HTERT RPE-1 (cell line): Measurements from ENCODE around the gene KCNK13.

Source experiments
- in situ Hi-C: fragments of 300-500 bp; cut with MboI; formaldehyde crosslinking; loops from 4 replicates; pipeline ENCODE4 v1.14.3; 2020; ENCODE audit warnings: low sequenced_read_pairs

The KCNK13 gene

DNA sequence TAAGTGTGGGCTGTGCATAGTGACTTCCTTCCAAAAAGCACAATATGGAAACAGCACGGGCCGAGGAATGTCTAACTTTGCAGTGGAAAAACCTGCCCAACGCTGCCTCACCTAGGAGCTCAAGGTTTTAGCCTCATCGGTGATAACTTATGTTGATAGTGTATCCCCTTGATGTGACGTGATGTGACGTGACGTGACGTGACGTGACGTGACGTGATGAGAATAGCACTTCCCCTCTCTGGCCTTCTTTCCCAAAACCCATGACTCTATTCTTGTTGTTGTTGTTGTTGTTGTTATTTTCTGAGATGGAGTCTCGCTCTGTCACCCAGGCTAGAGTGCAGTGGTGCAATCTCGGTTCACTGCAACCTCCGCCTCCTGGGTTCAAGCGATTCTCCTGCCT, 64.5 kb downstream of the KCNK13 start:
- in situ Hi-C loops: no loop called here

DNA sequence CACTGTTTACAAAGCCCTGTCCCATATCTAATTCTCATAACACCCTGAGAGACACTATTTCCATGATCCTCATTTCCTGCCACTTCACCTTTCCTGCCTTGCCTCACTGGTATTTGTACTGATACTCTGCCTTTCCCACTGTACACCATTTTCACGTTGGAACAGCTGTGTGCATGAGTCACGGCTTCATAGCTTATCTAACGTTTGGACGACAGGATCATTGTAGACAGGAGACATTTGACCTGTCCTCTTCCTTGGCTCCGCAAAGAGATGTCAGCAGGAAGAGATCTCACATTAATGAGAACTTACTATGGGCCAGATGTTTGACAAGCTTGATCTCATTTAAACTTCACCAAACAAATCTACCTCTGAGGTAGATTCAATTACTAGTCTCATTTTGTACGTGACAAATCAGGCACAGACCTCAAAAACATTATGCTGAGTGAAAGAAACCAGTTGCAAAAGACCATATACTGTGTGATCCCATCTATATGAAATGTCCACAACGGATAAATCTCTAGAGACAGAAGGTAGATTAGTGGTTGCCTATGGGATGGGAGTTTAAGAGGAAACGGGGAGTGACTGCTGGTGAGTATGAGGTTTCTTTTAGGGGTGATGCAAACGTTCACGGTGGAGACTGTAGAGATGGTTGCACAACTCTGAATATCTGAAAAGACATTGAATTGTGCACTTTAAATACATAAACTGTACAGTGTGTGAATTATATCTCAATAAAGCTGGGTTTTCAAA, 71.2 kb downstream of the KCNK13 start:
- in situ Hi-C loops: no loop called here

DNA sequence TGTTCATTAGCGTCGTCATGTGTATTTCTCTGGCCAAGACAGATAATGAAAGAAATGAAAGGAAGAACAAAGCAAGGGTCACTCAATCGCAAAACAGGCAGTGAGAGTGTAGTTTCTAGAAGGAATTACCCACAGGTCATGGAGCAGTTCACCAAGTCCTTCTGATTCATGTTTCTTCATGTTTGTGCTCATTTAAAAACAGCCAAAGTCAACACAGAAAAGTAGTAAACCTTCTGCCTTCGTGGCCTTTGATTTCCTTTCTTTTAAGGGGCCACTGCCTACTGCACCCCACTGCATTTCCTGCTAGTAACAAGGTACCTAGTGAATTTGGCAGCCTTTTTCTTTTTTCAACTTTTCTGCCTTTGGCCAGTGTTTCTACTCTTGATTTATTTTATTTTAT, 75.1 kb downstream of the KCNK13 start:
- in situ Hi-C loops: no loop called here

DNA sequence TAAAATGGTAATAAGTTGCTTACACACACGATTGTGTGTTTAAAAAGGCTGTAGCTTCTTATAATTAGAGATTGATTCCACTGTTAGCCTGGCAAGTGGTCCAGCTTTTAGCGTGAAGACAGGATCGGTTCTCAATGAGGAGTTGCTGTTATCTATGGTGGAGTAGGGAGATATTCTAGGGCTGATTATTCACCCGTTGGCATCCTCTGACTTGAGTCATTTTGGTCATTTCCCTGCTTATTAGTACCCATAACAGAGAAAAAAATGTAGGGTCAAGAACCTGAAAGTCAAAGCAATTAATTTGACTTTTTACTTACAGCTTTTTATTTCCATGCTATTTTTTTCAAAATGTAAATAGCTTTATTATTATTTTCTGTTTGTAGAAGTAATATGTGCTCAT, 76.0 kb downstream of the KCNK13 start:
- in situ Hi-C loops: no loop called here

DNA sequence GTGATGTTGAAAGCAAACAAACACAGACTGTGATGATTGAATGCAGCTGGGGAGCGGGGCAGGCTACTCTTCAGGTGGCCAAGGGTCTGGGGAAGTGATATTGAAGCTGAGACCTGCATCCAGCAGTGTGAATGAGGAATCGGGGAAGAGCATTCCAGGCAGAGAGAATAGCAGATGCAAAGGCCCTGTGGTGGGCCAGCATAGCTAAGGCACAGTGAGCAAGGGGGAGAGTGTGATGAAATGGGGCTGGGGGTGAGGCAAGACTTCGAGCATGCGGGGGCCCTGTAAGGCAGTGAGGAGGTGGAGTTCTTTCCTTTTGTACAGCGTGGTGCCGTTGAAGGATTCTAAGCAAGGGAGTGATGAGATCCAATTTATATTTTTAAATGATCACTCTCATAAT, 77.4 kb downstream of the KCNK13 start:
- in situ Hi-C loops: no loop called here

DNA sequence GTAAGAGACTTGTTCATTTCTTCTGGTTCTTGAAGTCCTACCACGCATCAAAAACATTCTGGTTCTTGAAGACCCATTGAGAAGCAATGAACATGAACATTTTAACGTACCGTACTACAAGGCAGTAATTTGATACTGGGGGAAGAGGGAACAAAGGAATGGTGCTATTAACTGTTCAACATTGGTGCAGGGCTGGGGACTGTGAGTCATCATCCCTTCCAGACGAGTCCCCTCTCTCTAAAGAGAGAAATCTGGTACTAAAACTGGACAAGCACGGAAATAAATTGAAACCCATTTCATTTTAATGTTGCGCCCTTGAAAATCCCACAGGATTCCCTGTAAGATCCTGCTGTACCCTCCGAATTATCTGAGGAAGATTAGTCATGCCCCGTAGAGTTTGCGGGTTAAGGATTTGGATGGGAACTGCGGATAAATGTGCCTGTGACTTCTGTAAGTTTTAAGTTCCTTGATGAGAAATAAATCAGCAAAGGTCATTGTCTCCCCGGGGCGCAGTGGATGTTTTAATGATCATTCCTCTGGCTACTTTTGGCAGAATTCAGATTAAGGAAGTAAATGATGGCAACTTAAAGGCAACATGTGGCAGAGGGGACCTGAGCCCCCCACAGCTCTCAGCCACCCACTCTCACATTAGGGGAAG, 78.6 kb downstream of the KCNK13 start:
- in situ Hi-C loops: no loop called here

DNA sequence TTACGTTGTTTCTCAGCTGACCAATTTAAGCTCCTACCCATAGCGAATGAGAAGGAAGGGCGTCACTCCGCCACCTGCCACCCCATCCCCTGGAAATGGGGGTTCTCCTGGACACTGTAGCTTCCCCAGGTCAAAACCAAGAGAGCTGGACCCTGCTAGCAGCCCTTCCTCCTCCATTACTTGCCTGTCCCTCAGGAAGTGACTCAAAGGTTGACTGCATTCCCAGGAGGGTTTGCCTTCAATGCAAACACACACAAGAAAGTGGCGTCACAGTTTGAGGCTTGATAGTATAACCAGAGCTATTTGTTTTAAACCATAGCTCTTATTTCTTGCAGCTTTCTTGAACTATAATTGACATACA, 79.1 kb downstream of the KCNK13 start:
- in situ Hi-C loops: no loop called here

DNA sequence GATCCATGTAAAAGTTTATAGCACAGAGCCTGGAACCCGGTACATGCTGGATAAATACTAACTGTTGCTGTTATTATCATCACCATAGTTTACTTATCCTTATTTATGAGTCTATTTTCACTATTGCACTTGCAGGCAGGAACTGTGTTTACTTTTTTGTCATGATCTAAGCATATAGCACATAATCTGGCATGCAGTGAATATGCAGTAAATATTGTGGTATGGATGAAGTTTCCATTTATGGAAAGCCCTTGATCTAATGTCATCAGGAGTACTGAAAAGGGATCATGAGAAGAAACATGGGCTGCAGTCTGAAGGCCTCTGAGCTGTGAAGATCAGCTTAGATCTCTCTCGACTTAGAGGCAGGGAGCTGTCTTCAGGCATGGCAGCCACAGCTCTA, 91.6 kb downstream of the KCNK13 start:
- in situ Hi-C loops: no loop called here

DNA sequence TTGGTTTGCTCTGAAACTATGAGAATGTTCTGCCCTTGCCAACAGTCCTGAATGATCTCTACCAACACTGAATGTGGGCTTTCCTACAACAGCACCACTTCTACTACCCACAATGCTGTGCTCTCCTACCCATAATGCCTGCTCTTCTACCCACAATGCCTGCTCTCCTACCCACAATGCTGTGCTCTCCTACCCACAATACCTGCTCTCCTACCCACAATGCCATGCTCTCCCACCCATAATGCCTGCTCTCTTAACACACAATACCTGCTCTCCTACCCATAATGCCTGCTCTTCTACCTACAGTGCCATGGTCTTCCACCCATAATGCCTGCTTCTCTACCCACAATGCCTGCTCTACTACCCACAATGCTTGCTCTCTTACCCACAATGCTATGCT, 92.3 kb downstream of the KCNK13 start:
- in situ Hi-C loops: no loop called here

DNA sequence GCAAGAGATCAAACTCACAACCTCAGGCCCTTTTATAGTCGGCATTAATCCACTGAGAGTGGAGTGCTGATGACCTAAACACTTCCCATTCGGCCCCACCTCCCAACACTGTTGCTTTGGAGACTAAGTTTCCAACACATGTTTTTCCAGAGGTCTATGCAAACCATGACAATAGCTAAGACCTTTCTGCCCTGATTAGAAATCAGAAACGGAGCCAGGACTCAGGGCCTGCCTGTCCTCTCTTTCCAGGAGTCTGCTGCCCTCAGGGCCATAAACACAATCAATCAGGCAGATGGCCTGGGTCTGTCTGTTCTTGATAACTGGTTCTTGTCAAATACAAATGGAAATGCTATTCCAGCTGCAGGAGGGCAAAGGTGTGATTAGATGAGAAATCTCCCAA, 97.4 kb downstream of the KCNK13 start:
- in situ Hi-C loops: no loop called here

DNA sequence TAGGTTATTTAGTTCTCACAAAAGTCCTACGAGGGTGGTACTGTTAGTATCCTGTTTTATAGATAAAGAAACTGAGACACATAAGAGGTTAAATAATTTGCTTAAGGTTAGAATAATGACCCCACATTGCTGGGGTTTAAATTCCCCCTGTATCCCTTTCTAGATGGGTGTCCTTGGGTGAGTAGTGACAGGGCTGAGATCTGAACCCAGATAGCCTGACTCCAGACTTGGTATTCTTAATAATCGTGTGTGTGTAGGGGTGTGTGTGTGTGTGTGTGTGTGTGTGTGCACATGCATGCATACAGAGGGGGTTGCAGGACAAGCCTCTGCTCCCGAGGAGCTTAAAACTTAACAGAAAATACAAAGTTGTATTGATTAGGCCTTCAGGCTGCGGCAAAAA, 97.9 kb downstream of the KCNK13 start:
- in situ Hi-C loops: no loop called here

DNA sequence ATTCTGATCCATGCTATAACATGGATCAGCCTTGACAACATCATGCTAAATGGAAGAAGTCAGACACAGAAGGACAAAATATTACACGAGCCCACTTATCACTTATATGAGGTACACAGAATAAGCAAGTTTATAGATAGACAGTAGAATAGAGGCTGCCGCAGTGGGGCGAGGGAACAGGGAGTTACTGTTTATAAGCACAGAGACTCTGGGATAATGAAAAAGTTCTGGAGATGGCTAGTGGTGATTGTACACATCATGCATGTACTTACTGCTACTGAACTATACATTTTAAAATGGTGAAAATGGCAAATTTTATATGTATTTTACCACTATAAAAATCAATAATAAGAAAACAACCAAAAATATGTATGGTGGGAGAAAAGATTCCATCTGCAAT, 99.3 kb downstream of the KCNK13 start:
- in situ Hi-C loops: no loop called here

DNA sequence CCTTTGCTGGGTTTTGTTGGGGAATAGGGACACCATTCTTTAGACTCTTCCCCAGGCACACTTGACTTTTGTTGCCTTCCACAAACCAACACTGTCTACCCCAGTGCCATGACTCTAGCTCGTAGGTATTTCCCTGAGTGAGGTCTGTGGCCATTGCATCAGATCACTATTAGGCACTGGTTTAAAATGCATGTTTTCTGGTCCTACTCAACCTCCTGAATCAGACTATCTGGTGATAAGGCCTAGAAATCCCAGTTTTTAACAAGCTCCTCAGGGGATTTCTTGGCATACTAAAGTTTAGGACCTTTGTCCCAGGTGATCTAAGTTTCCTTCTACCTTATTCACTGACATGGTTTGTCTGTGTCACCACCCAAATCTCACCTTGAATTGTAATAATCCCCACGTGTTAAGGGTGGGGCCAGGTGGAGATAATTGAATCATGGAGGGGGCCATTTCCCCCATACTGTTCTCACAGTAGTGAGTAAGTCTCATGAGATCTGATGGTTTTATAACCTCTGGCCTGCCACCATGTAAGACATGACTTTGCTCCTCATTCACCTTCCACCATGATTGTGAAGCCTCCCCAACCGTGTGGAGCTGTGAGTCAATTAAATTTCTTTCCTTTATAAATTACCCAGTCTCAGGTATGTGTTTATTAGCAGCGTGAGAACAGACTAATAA, 106.8 kb downstream of the KCNK13 start:
- in situ Hi-C loops: no loop called here

DNA sequence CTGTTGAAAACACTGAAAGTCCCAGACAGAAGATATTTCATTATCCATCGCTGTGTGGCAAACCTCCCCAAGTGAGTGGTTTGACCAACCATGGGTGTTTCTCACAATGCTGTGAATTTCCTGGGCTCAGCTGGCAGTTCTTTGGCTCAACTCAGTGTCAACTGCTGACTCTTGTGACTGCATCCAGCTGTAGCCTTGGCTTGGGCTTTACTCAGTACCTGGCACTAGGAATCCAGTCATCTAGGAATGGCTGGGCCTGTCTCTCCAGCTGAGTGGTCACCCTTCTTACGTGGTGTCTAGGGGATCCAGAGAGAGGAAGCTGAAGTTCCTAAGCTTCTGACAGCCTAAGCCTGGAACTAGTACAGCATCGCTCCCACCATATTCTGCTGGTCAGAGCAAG, 113.8 kb downstream of the KCNK13 start:
- in situ Hi-C loops: no loop called here

DNA sequence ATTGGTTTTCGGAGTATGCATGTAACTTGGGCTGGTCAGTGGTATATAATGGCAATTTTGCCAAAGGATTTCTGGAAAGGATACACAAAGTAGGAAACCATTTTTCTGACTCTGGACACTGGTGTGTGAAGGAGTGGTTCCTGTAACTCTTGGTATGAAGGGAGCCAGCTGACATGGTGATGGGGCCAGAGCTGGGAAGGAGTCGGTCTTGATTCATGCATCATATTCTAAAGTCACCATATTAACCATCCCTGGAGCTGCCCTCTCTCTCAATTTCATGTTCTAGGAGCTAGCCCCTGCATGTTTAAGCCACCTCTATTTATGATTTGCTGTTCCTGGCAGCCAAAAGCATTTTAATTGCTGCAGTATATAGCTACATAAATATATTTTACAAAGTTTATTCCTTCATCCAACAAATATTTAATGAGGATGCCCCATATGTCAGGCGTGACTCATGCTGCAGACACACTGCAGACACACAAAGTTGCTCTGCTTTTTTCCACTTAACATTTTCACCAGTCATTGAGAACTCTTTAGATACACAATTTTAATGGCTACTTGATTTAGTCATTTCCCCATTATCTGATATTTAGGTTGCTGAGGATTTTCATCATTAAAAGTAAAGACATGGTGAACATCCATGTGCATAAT, 115.9 kb downstream of the KCNK13 start:
- in situ Hi-C loops: no loop called here

DNA sequence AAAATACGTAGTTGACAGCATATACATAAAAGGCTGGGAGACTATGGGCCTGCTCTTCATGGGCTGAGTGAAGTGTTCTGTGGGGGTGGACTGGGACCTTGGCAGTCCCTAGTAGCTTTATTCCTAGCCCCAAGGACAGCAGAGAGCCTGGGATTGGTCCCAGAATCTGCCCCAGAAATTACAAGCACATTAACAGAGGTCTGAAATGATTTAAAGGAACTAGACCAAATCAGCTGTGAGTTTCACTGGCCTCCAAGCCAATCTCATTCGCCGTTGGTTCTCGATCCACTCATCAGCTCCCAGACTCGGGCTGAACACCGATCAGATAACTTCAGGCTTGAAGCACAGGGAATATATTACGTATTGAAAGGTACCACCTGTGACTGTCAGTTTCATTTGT, 117.6 kb downstream of the KCNK13 start:
- in situ Hi-C loops: no loop called here

DNA sequence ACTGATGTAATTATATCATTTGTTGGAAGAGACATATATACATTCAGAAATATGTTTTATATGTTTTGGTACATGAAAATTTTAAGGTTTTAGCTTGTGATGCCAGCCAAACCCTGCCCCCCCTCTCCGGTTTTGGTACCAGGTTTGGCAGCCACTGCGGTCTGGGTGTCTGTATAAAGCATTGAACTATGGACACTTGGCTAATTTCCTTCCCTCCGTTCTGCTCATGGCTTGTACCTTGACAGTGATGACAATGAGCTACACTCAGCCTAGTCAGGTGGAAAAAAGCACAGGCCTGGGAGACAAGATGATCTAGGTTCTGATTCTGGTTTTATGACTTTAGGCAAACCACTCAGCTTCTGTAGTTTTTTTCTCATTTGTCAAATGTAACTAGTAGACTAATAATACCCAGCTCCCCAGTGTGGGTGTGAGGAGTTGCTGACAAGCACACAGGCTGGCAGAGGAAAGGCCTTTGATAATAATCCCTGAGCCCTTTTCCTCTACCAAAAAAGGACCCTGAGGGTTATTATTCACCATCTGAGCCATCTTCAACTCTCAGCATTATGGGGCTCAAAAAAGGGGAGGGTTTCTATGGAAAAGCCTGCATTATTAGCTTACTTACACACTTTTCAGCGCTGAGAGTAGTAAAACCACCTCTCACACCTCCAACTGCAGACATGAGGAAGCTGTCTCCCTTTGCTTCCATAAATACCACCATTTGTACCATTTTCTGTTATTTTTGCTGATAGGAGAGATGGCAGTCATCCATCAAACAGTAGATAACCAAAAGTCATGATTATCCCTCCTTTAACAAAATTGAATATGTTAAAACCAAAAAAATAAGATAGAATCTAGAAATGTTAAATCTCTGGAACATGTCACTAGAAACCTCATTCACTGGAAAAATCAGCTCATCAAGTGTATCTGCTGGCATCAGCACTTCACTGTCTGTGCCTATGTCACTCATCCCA, 118.3 kb downstream of the KCNK13 start:
- in situ Hi-C loops: no loop called here

DNA sequence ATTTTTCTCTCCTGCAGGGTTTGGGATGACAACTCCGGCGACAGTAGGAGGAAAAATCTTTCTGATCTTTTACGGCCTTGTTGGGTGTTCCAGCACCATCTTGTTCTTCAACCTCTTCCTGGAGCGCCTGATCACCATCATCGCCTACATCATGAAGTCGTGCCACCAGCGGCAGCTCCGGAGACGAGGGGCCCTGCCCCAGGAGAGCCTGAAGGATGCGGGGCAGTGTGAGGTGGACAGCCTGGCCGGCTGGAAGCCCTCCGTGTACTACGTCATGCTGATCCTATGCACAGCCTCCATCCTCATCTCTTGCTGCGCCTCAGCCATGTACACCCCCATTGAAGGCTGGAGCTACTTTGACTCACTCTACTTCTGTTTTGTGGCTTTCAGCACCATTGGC, 122.3 kb downstream of the KCNK13 start:
- in situ Hi-C loops: no loop called here

DNA sequence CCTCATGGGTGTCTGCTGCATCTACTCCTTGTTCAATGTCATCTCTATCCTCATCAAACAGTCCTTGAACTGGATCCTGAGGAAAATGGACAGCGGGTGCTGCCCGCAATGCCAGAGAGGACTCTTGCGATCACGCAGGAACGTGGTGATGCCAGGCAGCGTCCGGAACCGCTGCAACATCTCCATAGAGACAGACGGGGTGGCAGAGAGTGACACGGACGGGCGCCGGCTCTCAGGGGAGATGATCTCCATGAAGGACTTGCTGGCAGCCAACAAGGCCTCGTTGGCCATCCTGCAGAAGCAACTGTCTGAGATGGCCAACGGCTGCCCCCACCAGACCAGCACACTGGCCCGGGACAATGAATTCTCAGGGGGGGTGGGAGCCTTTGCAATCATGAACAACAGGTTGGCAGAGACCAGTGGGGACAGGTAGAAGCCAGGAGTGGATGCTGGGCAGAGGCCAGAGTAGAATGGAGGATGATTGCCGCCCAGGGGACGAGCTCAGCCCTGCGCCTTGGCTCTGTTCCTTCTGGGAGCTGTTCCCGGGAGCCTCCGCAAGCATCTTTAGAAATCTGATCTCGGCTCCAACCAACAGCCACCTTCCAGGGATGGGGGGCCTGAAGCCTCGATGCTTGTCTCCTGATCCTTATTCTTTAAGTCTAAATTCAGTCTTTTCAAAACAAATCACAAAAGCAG, 122.9 kb downstream of the KCNK13 start:
- in situ Hi-C loops: no loop called here

DNA sequence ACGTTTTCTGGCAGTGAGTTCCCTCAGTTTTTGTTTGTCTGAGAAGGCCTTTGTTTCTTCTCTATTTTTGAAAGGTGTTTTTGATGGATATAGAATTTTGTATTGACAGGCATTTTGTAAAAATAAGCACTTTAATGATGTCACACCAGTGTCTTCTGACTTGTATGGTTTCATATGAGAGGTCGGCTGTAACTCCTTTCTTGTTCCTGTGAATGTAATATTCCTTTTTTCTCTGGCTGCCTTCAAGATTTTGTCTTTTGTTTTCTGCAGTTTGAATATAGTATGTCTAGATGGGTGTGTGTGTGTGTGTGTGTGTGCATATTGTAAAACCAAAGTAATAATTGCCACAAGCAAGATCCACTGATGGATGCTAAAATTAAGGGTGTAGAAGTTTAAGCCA, 126.8 kb downstream of the KCNK13 start:
- in situ Hi-C loops: no loop called here
